ENCODE results near the gene USP32. TPM values are rescaled to one million over a fixed set of nuclear protein-coding genes. Genes with fewer than 3 reads are reported as not detected.

USP32 gene
- total RNA-seq, 4 donors from 2014 or later: 14.7 to 86.0 (median 54.8) TPM

DNA sequence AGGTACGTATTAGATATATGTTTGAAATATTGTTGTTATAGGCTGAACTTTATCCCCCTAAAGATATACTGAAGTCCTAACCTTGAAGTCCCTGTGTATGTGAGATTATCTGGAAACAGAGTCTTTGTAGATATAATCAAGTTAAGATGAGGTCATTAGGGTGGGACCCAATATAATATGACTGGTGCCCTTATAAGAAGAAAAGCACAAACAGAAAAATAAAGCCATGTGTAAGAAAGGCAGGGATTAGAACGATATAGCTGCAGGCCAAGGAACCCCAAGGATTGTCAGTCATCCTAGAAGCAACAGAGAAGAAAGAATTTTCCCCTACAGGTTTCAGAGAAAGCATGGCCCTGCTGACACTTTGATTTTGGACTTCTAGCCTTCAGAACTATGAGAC is 95.8 kb downstream of the USP32 start:
- no peak overlapping the region for H3K27ac ChIP-seq
- H3K9me3 ChIP-seq: no peaks in the 10 kb centered on the region
- WGBS, 2 donors (ENCODE audit: low coverage in 1 of 2): 89 to 95% methylated on average over 2 of the region's 2 CpGs
- TF ChIP-seq POLR2AphosphoS5 (IDR thresholded peaks at IDR 0.05) (no peak), POLR2A (IDR thresholded peaks at IDR 0.05) (no peak), EP300 (IDR thresholded peaks at IDR 0.05; ENCODE audit: low read depth) (no peak)
- TF ChIP-seq, protein P1, sequence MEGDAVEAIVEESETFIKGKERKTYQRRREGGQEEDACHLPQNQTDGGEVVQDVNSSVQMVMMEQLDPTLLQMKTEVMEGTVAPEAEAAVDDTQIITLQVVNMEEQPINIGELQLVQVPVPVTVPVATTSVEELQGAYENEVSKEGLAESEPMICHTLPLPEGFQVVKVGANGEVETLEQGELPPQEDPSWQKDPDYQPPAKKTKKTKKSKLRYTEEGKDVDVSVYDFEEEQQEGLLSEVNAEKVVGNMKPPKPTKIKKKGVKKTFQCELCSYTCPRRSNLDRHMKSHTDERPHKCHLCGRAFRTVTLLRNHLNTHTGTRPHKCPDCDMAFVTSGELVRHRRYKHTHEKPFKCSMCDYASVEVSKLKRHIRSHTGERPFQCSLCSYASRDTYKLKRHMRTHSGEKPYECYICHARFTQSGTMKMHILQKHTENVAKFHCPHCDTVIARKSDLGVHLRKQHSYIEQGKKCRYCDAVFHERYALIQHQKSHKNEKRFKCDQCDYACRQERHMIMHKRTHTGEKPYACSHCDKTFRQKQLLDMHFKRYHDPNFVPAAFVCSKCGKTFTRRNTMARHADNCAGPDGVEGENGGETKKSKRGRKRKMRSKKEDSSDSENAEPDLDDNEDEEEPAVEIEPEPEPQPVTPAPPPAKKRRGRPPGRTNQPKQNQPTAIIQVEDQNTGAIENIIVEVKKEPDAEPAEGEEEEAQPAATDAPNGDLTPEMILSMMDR (IDR thresholded peaks at IDR 0.05): no peak
- H3K4me3 ChIP-seq: no peak overlapping the region
- H3K36me3 ChIP-seq: peaks cover 0 to 7% (median 0%) of the 10 kb centered on the region in 4 donors
- in situ Hi-C loops (cut with MboI; ENCODE audit: low pct_ligation_motif_present in 1 of 4, low pct_unique_long_range_greater_than_20kb in 1 of 4, low sequenced_read_pairs in 3 of 4): no loop called here
- intact Hi-C loops (cut with DNase I; ENCODE audit: low total_unique reads): no loop called here
- H3K27me3 ChIP-seq: no peaks in the 10 kb centered on the region
- peaks cover 0 to 6% (median 0%) of the 10 kb centered on the region in 4 donors for H3K4me1 ChIP-seq
- DNase-seq: no peak

DNA sequence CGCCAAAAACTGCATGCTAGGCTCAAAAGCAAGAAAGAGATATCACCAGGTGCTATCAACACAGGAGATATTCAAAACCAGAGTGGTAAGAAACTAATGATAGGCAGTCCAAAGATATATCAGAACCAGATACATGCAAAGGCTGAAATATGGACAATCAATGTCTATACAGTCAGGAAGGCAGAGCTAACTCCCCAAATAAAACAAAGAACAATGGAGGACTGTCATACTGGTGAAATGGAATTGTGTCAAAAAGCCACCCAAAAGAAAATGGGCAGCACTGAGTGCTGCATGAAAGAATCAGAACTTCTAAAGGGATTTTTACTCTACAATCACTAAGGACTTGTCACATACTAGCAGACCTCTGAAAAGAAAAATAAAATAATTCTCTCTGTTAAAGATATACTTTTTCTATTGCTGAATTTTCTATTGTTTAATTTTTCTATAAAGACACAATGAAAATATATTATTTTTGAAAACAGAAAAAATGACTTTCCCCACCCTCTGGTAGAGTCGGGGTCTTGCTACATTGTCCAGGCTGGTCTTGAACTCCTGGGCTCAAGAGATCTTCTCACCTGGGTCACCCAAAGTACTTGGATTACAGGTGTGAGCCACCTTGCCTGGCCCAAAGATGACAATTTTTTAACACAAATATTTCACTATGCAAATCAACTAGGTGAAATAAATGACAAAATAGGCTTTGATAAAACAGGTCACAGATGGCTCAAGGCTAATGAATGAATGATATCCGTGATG is 98.2 kb downstream of the USP32 start:
- no peaks in the 10 kb centered on the region for H3K9me3 ChIP-seq
- no peak overlapping the region for H3K4me3 ChIP-seq
- no peak overlapping the region for H3K27ac ChIP-seq
- TF ChIP-seq, protein P1 (IDR thresholded peaks at IDR 0.05): no peak
- no peak for TF ChIP-seq POLR2AphosphoS5 (IDR thresholded peaks at IDR 0.05)
- TF ChIP-seq POLR2A (IDR thresholded peaks at IDR 0.05): no peak
- no peak for TF ChIP-seq EP300 (IDR thresholded peaks at IDR 0.05; ENCODE audit: low read depth)
- peaks cover 0 to 7% (median 0%) of the 10 kb centered on the region in 4 donors for H3K36me3 ChIP-seq
- peaks cover 0 to 6% (median 0%) of the 10 kb centered on the region in 4 donors for H3K4me1 ChIP-seq
- intact Hi-C loops (cut with DNase I; ENCODE audit: low total_unique reads): no loop called here
- 96 to 100% methylated on average over 2 to 3 of the region's 3 CpGs for WGBS, 2 donors (ENCODE audit: low coverage in 1 of 2)
- in situ Hi-C loops (cut with MboI; ENCODE audit: low pct_ligation_motif_present in 1 of 4, low pct_unique_long_range_greater_than_20kb in 1 of 4, low sequenced_read_pairs in 3 of 4): no loop called here
- no peaks in the 10 kb centered on the region for H3K27me3 ChIP-seq
- no peak for DNase-seq

GRCh38 chr17:60292697-60293096 is 99.2 kb downstream of the USP32 start:
- WGBS, 2 donors (ENCODE audit: low coverage in 1 of 2): 63 to 74% methylated on average over 1 of the region's 1 CpG
- intact Hi-C loops (cut with DNase I; ENCODE audit: low total_unique reads): no loop called here
- Histone ChIP-seq H3K36me3 (peaks cover 0 to 7% (median 0%) of the 10 kb centered on the region in 4 donors), H3K27ac (no peak overlapping the region), H3K4me3 (no peak overlapping the region), H3K27me3 (no peaks in the 10 kb centered on the region), H3K9me3 (no peaks in the 10 kb centered on the region), H3K4me1 (peaks cover 0 to 6% (median 0%) of the 10 kb centered on the region in 4 donors)
- no peak for DNase-seq
- TF ChIP-seq POLR2A (IDR thresholded peaks at IDR 0.05) (no peak), POLR2AphosphoS5 (IDR thresholded peaks at IDR 0.05) (no peak), EP300 (IDR thresholded peaks at IDR 0.05; ENCODE audit: low read depth) (no peak)
- TF ChIP-seq, protein P1 (IDR thresholded peaks at IDR 0.05): no peak
- in situ Hi-C loops (cut with MboI; ENCODE audit: low pct_ligation_motif_present in 1 of 4, low pct_unique_long_range_greater_than_20kb in 1 of 4, low sequenced_read_pairs in 3 of 4): no loop called here

DNA sequence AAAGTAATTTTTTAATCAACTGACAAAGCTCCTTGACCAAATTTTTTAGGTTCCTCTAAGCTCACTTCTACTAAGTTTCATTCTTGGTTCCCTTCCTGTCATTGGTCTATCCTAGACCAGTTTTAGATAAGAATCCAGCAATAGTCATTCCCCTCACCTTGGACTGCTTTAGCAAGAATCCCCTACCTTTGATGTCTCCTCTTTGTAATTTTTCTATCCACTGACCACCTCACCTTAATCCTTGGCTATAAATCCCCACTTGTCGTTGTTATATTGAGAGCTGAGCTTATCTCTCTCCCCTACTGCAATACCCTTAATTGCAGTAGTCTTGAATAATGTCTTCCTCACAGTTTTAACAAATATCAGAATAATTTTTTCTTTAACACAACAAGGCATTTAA is 107.2 kb downstream of the USP32 start:
- intact Hi-C loops (cut with DNase I; ENCODE audit: low total_unique reads): no loop called here
- DNase-seq: no peak
- Histone ChIP-seq H3K9me3 (no peaks in the 10 kb centered on the region), H3K27me3 (no peaks in the 10 kb centered on the region), H3K27ac (no peak overlapping the region), H3K36me3 (no peaks in the 10 kb centered on the region), H3K4me1 (no peaks in the 10 kb centered on the region), H3K4me3 (no peak overlapping the region)
- WGBS, 2 donors (ENCODE audit: low coverage in 1 of 2): 73 to 86% methylated on average over 1 of the region's 1 CpG
- in situ Hi-C loops (cut with MboI; ENCODE audit: low pct_ligation_motif_present in 1 of 4, low pct_unique_long_range_greater_than_20kb in 1 of 4, low sequenced_read_pairs in 3 of 4): no loop called here
- no peak for TF ChIP-seq EP300 (IDR thresholded peaks at IDR 0.05; ENCODE audit: low read depth)
- TF ChIP-seq, protein P1 (IDR thresholded peaks at IDR 0.05): no peak
- no peak for TF ChIP-seq POLR2AphosphoS5 (IDR thresholded peaks at IDR 0.05)
- TF ChIP-seq POLR2A (IDR thresholded peaks at IDR 0.05): no peak
